GM18861 (cell line): ENCODE data around the gene DYNC1H1.
"Not testable (repeated sequence)": the region's sequence is repeated elsewhere in the genome, so short reads cannot be mapped to it uniquely, and the experiment has no call there.

Experiments
- ATAC-seq: cut with Tn5 transposase; IDR thresholded peaks from one replicate; pipeline ENCODE4 v1.9.1; 2021; ENCODE audit not compliant: unreplicated experiment

Gene DYNC1H1

DNA sequence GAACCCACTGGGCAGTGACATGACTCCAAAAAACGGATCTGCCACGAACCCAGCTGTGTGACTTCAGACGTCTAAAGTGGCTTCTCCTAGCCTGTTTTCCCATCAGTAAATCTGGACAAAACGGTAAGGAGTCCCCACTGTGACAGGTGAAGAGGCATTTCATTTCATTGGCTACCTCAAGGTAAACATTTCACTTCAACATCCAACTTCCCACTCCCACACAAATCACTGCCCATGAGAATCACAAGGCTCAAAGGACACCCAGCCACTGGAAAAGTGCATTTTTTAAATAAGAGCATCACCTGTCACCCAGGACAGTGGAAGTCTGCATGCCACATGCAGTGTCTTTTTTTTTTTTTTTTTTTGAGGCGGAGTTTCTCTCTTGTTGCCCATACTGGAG lies 94.6 kb downstream of the DYNC1H1 start:
- ATAC-seq: no peak

DNA sequence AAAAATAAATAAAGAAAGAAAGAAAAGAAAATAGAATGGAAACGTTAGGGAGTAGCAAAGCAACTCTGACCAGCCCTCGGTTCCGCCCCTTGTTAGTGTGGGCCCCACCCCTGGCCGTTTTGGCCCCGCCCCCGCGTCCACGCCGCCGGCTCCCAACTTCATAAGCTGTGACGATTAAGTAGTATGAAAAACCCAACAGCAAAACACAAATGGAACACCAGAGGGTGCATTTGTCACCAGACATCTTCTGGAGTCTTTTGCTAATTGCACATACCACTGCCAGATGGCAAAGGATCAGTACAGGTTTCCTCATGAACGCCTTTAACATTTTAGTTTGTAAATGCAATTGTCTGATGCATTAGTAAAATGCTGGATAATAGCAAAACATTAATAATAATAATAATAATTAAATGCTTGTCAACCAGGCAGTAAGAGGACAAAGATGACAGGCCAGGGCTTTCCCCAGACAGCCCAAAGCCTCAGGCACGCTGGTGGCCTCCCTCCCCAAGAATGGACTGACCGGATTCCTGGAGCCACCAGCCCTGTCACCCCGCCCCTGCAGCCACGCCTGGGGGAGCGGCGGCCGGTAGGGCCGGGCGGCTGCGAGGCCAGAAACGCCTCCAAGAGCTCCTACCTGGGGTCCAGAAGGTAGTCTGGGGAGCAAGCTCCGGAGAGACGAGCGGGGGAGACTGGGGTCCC lies 98.9 kb downstream of the DYNC1H1 start:
- ATAC-seq: peak; percentile 46

DNA sequence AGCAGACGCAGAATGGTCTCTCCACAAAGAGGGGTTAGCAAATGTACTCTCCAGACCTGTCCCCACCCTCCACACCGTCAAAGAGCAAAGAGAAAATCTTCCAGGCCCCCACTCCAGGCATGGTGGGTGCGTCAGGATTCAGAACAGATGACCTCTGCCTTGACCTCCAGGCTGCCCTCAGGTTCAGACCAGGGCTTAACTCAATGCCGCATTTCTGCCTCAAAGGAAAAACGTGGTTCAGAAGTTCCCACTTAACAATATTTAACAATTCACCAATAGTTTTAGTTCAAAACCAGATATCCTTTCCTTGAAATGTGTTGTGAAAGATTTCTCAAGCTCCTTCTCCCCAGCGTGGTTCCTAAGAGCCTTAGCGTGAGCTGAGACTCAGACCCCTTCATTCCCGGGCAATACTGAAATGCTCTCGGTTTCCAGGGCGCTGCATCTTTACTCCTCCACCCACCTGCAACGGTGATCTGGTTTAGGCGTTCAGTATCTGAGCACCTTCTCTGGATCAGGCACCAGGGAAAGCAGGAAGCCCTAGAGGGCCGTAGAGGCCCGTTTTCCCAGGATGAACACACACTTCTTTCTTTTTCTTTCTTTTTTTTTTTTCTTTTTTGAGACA lies 99.5 kb downstream of the DYNC1H1 start:
- no peak for ATAC-seq

DNA sequence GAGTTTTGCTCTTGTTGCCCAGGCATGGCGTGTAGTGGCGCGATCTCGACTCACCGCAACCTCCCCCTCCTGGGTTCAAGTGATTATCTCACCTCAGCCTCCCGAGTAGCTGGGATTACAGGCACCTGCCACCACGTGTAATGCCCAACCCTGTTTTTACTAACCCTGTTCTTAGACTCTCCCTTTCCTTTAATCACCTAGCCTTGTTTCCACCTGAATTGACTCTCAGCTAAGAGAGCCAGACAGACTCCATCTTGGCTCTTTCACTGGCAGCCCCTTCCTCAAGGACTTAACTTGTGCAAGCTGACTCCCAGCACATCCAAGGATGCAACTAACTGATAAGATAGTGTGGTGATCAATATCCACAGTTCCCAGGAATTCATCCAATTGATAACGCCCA lies 100.2 kb downstream of the DYNC1H1 start:
- not testable (repeated sequence) for ATAC-seq

DNA sequence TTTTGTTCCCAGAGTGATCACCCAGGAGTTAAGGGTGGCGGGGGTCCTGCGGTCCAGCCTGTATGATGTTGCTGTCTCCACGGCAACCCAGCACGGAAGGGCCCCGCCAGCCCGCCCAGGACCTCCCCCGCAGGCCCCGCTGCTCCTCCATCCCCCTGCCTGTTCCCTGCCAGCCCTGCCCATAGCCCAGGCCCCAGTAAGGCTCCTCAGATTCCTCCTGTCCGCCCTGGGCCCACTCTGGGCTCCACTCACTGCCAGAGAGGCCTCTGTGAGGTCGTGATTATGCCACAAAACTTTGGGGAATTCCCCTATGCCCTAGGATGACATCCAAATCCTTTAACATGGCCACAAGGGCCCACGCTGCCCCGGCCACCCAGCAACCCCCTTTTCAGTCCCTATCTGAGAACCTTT lies 101.7 kb downstream of the DYNC1H1 start:
- ATAC-seq: no peak

DNA sequence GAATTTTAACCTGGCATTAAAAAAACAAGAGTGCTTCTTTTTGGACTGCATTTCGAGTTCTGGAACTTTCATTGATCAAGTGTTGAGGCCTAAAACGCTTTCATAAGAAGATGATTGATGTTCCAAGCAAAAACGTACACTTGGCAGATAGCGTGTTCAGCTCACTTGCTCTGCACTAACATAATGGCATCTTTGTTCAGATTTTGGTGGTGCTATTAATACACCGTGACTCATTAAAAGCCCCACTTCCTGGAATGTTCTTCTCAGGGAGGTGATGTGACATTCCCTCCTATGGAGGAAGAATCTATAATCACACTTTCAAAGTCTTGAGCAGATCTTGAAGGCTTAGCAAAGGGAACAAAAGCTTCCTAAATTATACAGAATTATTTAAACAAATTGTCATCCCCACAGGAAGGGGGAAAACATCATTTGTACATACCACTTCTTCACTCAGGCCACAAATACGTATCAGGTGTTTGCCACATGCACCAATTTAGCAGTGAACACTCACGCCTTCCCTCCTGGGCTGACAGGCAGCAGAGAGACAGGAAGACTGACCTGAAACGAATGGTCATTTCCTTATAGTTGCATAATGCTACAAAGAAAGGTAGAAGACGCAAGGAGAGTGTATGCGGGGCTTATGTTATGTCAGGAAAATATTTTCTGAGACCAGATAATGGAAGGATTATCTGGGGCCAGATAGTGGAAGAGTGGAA lies 107.1 kb downstream of the DYNC1H1 start:
- ATAC-seq: no peak

DNA sequence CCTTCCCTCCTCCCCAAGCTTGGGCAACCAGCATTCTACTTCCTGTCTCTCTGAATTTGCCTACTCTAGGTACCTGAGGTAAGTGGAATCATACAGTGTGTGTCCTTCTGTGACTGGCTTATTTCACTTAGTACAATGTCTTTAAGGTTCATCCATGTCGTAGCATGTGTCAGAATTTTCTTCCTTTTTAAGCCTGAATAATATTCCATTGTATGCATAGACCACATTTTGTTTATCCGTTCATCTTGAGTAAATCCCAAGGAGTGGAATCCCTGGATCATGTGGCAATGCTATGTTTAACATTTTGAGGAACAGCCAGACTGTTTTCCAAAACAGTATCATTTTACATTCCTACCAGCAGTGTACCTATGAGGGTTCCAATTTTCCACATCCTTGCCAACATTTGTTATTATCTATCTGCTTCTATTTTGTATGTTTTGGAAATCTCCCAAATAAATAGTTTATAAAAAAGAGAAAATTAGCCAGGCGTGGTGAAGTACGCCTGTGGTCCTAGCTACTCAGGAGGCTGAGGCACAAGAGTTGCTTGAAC lies 110.1 kb downstream of the DYNC1H1 start:
- no peak for ATAC-seq

DNA sequence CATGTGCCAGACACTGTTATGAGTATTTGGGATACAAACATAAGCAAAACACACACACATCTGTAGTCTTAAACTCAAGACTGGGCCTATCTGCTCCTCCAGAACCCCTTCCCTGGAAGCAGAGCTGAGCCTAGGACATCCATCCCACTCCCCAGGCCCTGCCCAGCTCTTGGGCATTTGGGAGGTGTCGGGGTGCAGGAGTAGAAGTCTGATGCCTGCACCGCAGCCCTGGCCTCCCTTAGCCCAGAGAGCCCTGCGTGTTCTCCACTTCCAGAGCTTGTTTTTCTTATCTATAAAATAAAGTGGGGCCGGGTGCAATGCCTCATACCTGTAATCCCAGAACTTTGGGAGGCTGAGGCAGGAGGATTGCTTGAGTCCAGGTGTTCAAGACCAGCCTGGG lies 110.8 kb downstream of the DYNC1H1 start:
- no peak for ATAC-seq

DNA sequence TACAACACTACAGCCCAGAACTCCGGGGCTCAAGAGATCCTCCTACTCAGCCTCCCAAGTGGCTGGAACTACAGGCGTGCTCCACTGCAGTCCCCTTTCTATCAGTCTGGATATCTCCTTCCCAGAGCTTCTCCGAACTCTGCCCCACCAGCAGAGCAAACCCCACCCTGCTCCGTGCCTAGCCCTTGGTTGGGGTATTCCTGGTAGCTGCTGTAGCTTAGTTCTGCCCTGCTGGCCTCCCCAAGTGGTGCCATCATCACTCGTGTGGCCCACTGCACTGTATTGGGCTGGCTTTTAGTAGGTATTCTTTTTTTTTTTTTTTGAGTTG lies 113.0 kb downstream of the DYNC1H1 start:
- ATAC-seq: no peak

DNA sequence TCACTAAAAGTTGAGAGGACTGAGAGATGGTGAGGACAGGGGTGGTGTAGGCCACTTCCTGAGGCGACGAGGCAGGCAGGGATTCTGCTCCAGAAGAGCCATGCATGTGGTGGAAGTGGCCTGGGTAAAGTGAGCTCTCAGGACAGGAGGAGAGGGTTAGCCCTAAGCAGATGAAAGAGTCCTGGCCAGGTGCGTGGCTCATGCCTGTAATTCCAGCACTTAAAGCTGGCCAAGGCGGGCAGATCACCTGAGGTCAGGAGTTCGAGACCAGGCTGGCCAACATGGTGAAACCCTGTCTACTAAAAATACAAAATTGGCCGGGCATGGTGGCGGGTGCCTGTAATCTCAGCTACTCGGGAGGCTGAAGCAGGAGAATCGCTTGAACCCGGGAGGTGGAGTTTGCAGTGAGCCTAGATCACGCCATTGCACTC lies 114.0 kb downstream of the DYNC1H1 start:
- not testable (repeated sequence) for ATAC-seq

DNA sequence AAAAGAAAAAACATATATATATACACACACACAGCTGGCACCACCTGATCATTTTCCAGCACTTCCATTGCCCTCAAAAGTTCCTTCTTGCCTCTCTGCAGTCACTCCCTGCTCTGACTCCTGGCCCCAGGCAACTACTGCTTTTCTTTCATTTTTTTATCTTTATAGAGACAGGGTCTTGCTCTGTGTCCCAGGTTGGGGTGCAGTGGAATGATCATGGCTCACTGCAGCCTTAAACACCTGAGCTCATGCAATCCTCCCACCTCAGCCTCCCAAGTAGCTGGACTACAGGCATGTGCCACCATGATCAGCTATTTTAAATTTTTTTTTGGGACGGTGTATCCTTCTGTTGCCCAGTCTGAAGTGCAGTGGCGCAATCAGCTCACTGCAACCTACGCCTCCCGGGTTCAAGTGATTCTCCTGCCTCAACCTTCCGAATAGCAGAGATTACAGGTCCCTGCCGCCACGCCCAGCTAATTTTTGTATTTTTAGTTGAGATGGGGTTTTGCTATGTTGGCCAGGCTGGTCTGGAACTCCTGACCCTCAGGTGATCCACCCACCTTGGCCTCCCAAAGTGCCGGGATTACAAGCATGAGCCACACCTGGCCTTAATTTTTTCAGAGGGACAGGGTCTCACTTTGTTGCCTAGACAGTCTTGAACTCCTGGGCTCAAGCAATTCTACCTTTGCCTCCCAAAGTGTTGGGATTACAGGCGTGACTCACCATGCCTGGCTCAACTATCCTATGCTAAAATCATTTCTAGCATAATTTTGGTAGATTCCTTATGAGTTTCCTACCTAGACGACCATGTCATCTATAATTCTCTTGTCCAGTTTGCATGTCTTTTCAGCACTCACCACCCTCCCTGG lies 114.7 kb downstream of the DYNC1H1 start:
- ATAC-seq: no peak

DNA sequence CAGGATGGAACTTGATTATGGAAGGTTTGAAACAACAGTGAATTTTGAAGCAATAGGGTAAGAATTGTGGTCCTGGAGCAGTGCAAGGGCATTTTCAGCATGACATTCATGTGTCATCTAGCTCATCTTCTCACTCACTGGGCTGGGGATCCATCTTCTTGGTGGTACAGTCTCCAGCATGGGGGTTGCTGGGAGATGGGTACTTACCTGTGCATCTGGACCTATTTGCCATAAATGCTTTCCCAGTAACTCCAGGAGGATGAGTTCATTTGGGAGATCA lies 115.3 kb downstream of the DYNC1H1 start:
- ATAC-seq: no peak

DNA sequence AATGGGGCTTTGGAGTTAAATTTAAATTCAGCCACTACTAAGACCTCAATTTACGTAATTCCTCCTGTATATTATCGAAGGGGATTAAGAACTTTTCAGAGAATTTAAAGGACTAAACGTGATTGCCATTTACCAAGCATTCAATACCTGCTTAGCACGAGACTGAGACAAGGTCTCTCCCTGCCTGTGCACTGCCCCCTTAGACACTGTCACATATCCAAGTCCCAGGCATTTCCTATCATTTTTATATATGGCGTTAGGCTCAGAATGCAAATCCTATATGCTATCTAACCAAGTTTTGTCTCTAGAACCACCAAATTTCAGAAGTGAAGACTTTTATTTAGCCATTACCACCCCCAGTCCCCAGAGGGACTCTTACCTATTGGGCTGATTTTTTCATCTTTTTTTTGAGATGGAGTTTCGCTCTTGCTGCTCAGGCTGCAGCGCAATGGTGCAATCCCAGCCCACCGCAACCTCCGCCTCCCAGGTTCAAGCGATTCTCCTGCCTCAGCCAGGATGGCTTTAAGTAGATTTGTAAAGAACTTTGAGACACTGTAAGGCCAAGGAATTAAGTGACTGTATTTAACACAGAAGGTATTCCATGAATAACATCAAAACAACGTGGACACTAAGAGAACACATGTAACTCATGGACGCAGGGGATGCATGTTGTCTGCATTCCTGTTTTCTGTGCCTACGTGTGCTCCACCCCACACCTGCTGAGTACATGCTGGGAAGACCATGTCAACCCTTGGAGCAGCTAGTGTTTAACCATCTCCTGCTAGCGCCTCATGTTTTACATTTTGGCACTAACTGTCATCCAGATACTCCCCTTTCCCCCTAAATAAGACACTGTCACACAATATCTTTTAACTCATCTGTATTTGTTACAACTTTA lies 116.1 kb downstream of the DYNC1H1 start:
- ATAC-seq: no peak

DNA sequence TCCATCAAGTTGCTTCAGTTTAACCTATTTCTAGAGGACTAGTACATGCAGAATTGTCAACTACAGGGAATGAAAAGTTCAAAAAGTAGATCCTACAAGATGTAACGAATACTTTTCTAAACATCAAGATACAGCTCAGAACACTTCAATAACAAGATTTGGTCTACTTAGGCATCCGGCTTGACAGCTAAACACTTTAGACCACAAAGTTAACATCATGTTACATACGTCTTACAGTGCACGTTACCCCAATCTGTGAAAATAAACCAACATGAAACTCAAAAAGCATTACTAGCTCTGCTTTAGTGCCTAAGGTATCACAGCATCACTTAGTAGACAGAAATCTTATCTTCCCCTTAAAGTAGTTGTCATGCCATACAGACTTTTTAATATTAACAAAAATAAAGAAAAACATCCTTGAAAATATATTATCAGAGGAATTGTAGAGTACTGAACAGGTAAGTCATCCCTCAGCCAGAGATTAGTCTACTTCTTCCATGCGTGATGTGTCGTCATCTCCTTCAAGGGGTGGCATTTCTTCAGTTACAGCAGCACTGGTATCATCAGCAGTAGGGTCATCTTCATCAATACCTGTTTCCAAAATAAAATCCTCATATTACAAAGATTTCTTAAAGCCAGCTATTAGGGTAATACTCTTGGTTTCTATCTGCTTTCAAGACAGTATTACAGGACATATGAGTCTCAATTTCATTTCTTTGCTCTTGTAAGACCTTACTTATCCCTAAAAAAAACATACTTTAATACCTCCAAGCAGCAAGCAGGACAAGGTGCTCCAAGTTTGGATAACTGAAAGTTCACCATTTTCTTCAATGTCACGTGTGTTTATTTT lies 117.1 kb downstream of the DYNC1H1 start:
- no peak for ATAC-seq

DNA sequence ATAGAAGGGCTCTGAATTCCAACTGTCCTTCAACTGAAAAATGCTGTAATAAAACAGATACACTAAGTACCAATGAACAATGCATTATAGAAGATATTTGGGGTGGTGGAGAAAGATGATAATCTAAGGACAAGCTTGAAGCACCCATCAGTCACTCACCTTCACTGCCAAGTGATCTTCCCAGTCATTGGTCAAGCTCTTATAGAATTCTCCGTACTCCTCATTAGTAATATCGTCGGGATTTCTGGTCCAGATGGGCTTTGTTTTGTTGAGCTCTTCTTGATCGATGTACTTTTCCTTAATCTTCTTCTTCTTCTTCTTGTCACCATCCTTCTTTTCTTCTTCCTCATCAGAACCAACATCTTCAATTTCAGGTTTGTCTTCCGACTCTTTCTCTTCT lies 120.1 kb downstream of the DYNC1H1 start:
- ATAC-seq: not testable (repeated sequence)

DNA sequence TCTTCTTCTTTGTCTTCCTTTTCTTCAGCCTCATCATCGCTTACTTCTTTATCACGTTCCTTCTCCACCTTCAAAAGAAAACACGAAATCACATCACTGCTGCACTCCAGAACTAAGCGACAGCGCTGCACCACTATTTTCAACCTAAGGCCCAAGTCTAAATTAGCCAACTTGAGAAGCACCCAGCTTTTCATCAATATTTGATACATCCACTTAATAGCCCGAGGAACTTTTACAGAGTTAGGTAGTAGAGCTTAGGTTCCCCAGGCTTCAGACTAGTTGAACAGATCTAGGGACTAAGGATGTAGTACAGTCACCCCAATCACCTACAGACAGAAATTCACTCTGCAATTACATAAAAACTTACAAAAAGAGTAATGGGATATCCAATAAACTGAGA lies 120.6 kb downstream of the DYNC1H1 start:
- ATAC-seq: no peak

DNA sequence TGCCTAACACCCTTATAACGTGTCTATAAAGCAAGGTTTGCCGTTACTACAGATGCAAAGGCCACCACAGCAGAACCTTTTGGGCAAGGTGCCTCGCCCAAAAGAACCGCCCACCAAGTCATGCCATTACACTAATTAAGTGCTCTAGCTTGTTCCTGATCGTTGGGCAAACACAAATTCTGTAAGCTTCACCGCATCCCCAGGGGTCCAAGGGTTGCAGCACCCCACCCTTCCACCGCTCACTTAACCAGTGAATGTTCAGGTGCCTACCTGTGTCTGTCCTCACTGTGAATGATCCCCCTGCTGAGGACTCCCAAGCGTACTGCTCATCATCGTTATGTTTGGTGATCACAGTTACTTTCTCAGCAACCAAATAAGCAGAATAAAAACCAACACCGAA lies 121.1 kb downstream of the DYNC1H1 start:
- ATAC-seq: no peak

DNA sequence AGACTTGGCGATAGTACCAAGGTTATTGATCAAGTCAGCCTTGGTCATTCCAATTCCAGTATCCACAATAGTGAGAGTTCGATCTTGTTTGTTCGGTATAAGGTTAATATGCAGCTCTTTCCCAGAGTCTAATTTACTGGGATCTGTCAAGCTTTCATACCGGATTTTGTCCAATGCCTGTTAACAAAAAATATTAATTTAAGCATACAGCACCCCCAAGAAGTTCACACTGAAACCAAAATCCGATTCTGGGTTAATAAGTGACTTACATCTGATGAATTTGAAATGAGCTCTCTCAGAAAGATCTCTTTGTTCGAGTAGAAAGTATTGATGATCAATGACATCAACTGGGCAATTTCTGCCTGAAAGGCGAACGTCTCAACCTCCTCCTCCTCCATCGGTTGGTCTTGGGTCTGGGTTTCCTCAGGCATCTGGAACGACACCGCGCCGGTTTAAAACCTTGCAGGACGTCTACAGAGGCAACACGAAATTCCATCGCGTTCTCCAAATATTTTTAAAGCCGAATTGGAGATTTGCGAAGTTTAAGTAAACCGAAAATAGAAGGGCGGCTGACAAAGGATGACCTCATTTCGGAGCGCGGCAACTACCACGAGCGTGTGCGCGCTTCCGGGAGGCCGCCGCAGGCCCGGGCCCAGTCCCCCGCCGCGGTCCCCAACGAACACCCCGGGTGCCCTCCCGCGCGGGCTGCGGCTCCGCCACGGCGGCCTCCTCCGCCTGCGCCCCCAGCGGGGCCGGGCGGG lies 121.8 kb downstream of the DYNC1H1 start:
- peak; percentile 19 for ATAC-seq

DNA sequence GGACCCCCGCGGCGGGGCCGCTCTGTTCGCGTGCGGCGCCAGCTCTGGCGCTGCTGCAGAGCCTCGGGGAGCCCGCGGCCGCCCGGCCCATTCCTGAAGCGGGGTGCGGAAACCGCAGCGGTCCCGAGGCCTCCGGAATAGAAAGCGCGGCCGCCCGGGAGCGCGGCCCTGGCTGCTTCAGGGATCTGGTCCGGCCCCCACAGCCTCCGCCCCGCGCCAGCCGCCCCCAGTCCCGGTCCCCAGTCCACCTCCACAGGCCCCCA lies 122.3 kb downstream of the DYNC1H1 start:
- no peak for ATAC-seq
